ENCODE data around the gene YIPF1. TPM values are rescaled to one million over a fixed set of nuclear protein-coding genes. Genes with fewer than 3 reads are reported as not detected.

Gene YIPF1
- total and polyA plus RNA-seq, 4 donors, result 15.8 to 23.4 (median 18.3) TPM

DNA sequence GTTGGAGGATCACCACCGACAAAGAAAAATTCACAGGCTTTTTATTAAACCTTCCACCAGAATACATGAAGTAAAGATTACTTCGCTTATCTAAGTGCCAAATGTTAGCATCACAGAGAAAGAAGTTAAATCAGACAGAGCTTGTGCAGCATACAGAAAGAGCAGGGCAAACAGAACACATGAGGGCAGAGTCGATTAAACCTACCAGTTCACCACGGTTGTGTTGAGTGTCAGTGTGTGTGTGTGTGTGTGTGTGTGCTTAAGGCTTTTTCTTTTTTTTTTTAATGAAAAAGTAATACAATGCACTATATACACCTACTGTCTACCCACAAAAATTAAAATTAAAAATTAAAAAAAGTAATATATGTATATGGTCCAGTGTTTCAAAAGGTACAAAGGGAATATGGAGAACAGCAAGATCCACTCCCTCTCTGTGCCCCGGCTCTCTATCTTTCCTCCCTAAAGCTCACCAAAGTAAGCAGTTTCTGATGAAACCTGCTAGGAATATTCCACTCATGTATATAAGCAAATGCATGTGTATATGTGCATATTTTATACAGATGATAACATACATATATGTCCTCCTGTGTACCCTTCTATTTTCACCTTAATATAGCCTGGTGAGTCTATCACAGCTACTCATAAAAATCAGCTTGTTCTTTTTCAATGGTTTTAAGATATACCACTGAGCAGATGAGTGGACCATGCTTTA is 17.7 kb downstream of the YIPF1 start:
- intact Hi-C loops (cut with DNase I), result loop anchor here in 1 of 2 donors (10.0 kb wide), 1 partner anchor 193 kb away; no protein-coding TSS in a partner anchor
- H3K4me1 ChIP-seq (ENCODE audit: control insufficient read depth in 1 of 2, insufficient read depth in 2 of 2, low read length in 2 of 2), result no peaks in the 10 kb centered on the region
- no peaks in the 10 kb centered on the region for H3K27me3 ChIP-seq (ENCODE audit: control insufficient read depth in 1 of 2, insufficient read depth in 2 of 2, low read length in 1 of 2)
- H3K27ac ChIP-seq (ENCODE audit: low read depth in 1 of 2, low read length in 2 of 2), result no peak overlapping the region
- ATAC-seq (ENCODE audit: low FRiP score) (no peak), DNase-seq (no peak)
- no peaks in the 10 kb centered on the region for H3K9me3 ChIP-seq (ENCODE audit: control insufficient read depth, low read length)
- WGBS, 2 donors, result 74 to 86% methylated on average over 5 of the region's 5 CpGs
- H3K4me3 ChIP-seq (ENCODE audit: low read length in 2 of 2), result no peak overlapping the region
- peaks cover 2 to 9% of the 10 kb centered on the region in 2 donors for H3K36me3 ChIP-seq (ENCODE audit: control insufficient read depth in 1 of 2, insufficient read depth in 2 of 2, low read length in 1 of 2)

DNA sequence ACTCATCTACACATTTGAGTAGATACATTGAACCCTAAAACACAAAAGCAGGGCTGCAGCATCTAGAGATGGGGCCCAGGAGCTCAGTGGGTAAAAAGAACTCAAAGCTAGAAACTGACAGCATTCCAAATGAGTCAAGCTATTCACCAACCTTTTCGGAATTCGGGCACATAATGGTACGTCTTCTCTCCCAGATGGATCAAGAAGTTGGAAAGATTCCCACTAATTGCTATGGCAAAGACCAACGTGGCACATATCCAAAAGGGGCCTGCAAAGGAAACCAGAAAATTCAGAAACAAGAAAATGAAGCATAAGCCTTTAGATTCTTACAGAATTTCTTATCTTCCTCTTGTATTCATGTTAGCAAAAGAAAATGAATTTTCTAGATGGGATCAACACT is 18.4 kb downstream of the YIPF1 start:
- H3K36me3 ChIP-seq (ENCODE audit: control insufficient read depth in 1 of 2, insufficient read depth in 2 of 2, low read length in 1 of 2), result peaks cover 4 to 9% of the 10 kb centered on the region in 2 donors
- intact Hi-C loops (cut with DNase I), result loop anchor here in 1 of 2 donors (10.0 kb wide), 1 partner anchor 194 kb away; no protein-coding TSS in a partner anchor
- 64% methylated on average over 4 of the region's 4 CpGs for WGBS, 2 donors

GRCh38 chr1:53869454-53870117 is 20.0 kb downstream of the YIPF1 start:
- peaks cover 5 to 6% of the 10 kb centered on the region in 2 donors for H3K36me3 ChIP-seq (ENCODE audit: control insufficient read depth in 1 of 2, insufficient read depth in 2 of 2, low read length in 1 of 2)
- H3K9me3 ChIP-seq (ENCODE audit: control insufficient read depth, low read length), result no peaks in the 10 kb centered on the region
- H3K27me3 ChIP-seq (ENCODE audit: control insufficient read depth in 1 of 2, insufficient read depth in 2 of 2, low read length in 1 of 2), result no peaks in the 10 kb centered on the region
- no peaks in the 10 kb centered on the region for H3K4me1 ChIP-seq (ENCODE audit: control insufficient read depth in 1 of 2, insufficient read depth in 2 of 2, low read length in 2 of 2)
- 90 to 92% methylated on average over 11 of the region's 11 CpGs for WGBS, 2 donors
- DNase-seq, result no peak
- intact Hi-C loops (cut with DNase I), result loop anchor here in 1 of 2 donors (10.0 kb wide), 1 partner anchor 195 kb away; no protein-coding TSS in a partner anchor
- H3K4me3 ChIP-seq (ENCODE audit: low read length in 2 of 2), result no peak overlapping the region
- ATAC-seq (ENCODE audit: low FRiP score), result no peak
- no peak overlapping the region for H3K27ac ChIP-seq (ENCODE audit: low read depth in 1 of 2, low read length in 2 of 2)

More for the DNA sequence above, 18.4 kb downstream of the YIPF1 start:
- no peaks in the 10 kb centered on the region for H3K9me3 ChIP-seq (ENCODE audit: control insufficient read depth, low read length)
- ATAC-seq (ENCODE audit: low FRiP score), result no peak
- no peaks in the 10 kb centered on the region for H3K27me3 ChIP-seq (ENCODE audit: control insufficient read depth in 1 of 2, insufficient read depth in 2 of 2, low read length in 1 of 2)
- H3K4me3 ChIP-seq (ENCODE audit: low read length in 2 of 2), result no peak overlapping the region
- DNase-seq, result no peak
- no peak overlapping the region for H3K27ac ChIP-seq (ENCODE audit: low read depth in 1 of 2, low read length in 2 of 2)
- no peaks in the 10 kb centered on the region for H3K4me1 ChIP-seq (ENCODE audit: control insufficient read depth in 1 of 2, insufficient read depth in 2 of 2, low read length in 2 of 2)

GRCh38 chr1:53868565-53868964 is 21.0 kb downstream of the YIPF1 start:
- intact Hi-C loops (cut with DNase I), result no loop called here
- no peak overlapping the region for H3K4me3 ChIP-seq (ENCODE audit: low read length in 2 of 2)
- H3K27ac ChIP-seq (ENCODE audit: low read depth in 1 of 2, low read length in 2 of 2), result no peak overlapping the region
- peaks cover 5 to 7% of the 10 kb centered on the region in 2 donors for H3K36me3 ChIP-seq (ENCODE audit: control insufficient read depth in 1 of 2, insufficient read depth in 2 of 2, low read length in 1 of 2)
- H3K4me1 ChIP-seq (ENCODE audit: control insufficient read depth in 1 of 2, insufficient read depth in 2 of 2, low read length in 2 of 2), result no peaks in the 10 kb centered on the region
- no peaks in the 10 kb centered on the region for H3K9me3 ChIP-seq (ENCODE audit: control insufficient read depth, low read length)
- WGBS, 2 donors, result 73 to 83% methylated on average over 1 of the region's 1 CpG
- H3K27me3 ChIP-seq (ENCODE audit: control insufficient read depth in 1 of 2, insufficient read depth in 2 of 2, low read length in 1 of 2), result no peaks in the 10 kb centered on the region
- DNase-seq (no peak), ATAC-seq (ENCODE audit: low FRiP score) (no peak)

- Histone ChIP-seq H3K9me3 (ENCODE audit: control insufficient read depth, low read length) (no peaks in the 10 kb centered on the region), H3K27ac (ENCODE audit: low read depth in 1 of 2, low read length in 2 of 2) (no peak overlapping the region), H3K27me3 (ENCODE audit: control insufficient read depth in 1 of 2, insufficient read depth in 2 of 2, low read length in 1 of 2) (no peaks in the 10 kb centered on the region), H3K36me3 (ENCODE audit: control insufficient read depth in 1 of 2, insufficient read depth in 2 of 2, low read length in 1 of 2) (peaks cover 0 to 12% of the 10 kb centered on the region in 2 donors), H3K4me1 (ENCODE audit: control insufficient read depth in 1 of 2, insufficient read depth in 2 of 2, low read length in 2 of 2) (no peaks in the 10 kb centered on the region), H3K4me3 (ENCODE audit: low read length in 2 of 2) (no peak overlapping the region)
- WGBS, 2 donors, result 49 to 57% methylated on average over 7 of the region's 7 CpGs
- intact Hi-C loops (cut with DNase I), result no loop called here
- DNase-seq, result no peak
- no peak for ATAC-seq (ENCODE audit: low FRiP score)
These were observed 27.1 kb downstream of the YIPF1 start for GRCh38 chr1:53862507-53862906.

DNA sequence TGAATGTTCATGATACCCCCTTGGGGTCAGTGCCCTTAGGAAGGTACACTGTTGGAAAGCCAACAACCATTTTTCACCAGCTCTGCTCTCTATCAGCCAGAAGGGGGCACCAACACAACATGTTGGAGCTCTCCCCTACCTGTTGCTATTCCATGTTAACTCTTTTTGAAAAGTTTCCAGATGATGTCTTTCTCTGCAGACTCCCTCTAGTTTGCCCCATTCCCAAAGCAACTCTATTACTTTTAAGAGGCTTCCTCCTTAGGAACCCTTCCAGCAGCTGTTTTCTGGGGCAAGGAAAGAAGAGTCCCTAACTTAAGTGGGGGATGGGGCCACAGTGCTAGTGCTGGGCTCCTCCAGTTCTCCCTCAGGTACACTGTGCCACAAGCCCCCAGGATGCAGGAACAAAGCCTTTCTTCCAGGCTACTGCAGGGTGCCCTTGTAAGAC is 28.6 kb downstream of the YIPF1 start:
- ATAC-seq (ENCODE audit: low FRiP score) (no peak), DNase-seq (no peak)
- Histone ChIP-seq H3K36me3 (ENCODE audit: control insufficient read depth in 1 of 2, insufficient read depth in 2 of 2, low read length in 1 of 2) (peaks cover 0 to 19% of the 10 kb centered on the region in 2 donors), H3K27me3 (ENCODE audit: control insufficient read depth in 1 of 2, insufficient read depth in 2 of 2, low read length in 1 of 2) (no peaks in the 10 kb centered on the region), H3K4me1 (ENCODE audit: control insufficient read depth in 1 of 2, insufficient read depth in 2 of 2, low read length in 2 of 2) (no peaks in the 10 kb centered on the region), H3K9me3 (ENCODE audit: control insufficient read depth, low read length) (no peaks in the 10 kb centered on the region), H3K27ac (ENCODE audit: low read depth in 1 of 2, low read length in 2 of 2) (no peak overlapping the region), H3K4me3 (ENCODE audit: low read length in 2 of 2) (no peak overlapping the region)
- intact Hi-C loops (cut with DNase I), result no loop called here

DNA sequence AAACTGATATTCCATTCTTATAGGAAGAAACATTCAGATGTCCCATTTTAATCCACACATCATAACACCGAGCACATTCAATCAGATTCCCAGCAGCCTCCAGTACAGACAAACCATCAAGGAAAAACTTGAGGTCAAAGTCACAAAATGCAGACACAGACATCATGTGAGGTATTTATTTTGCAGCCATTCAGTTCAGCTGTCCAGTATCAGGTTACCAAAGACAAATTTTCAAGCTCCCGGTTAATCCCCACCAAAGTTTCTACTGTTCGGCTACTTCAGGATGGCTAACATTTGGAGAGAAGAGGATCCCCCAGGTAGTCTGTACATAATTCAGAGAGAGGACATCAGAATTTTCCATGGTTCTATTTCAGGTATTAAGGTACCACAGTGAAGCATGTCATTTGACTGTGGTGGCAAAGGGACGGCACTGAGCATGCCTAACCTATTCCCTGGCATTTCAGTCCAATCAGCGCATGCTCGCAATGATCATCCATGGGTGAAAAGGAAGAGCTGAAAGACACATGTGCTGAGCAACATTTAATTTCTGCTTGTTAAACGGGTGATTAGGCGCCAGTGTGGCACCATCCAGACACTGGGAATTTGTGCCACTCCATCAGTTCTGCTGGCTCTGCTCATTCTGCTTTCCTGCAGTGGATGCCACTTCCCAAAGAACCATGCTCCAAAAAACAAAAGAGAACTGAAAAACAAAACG is 37.9 kb downstream of the YIPF1 start:
- no peaks in the 10 kb centered on the region for H3K4me1 ChIP-seq (ENCODE audit: control insufficient read depth in 1 of 2, insufficient read depth in 2 of 2, low read length in 2 of 2)
- no peak overlapping the region for H3K4me3 ChIP-seq (ENCODE audit: low read length in 2 of 2)
- 87 to 88% methylated on average over 9 of the region's 9 CpGs for WGBS, 2 donors
- ATAC-seq (ENCODE audit: low FRiP score), result no peak
- no peaks in the 10 kb centered on the region for H3K27me3 ChIP-seq (ENCODE audit: control insufficient read depth in 1 of 2, insufficient read depth in 2 of 2, low read length in 1 of 2)
- intact Hi-C loops (cut with DNase I), result no loop called here
- no peak for DNase-seq
- no peak overlapping the region for H3K27ac ChIP-seq (ENCODE audit: low read depth in 1 of 2, low read length in 2 of 2)
- no peaks in the 10 kb centered on the region for H3K9me3 ChIP-seq (ENCODE audit: control insufficient read depth, low read length)
- H3K36me3 ChIP-seq (ENCODE audit: control insufficient read depth in 1 of 2, insufficient read depth in 2 of 2, low read length in 1 of 2), result peaks cover 10% of the 10 kb centered on the region in 2 donors

DNA sequence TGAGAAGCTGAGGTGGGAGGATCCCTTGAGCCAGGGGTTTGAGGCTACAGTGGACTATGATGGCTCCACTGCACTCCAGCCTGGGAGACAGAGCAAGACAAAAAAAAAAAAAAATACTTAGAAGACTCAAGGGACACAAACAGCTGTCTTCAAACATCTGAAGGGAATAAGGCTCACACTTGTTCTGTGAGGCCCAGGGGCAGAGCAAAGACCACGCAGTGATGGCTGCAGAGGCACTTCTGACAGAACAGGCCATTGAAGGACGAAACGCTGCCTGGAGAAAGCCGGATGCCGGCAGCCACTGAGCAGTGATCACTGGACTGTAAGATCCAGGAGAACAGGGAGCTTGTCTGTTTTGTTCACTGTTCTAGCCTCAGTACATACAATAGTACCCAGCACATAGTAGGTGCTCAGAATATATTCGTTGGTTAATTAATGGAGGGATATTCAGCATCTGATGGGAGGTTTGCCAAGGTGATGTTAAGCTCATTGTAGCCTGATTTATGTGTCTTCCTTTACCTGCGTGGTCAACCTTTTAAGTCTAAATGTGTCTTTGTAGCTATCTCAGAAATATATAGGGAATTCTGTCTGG is 39.4 kb downstream of the YIPF1 start:
- DNase-seq (no peak), ATAC-seq (ENCODE audit: low FRiP score) (no peak)
- H3K36me3 ChIP-seq (ENCODE audit: control insufficient read depth in 1 of 2, insufficient read depth in 2 of 2, low read length in 1 of 2), result peaks cover 0 to 10% of the 10 kb centered on the region in 2 donors
- no peaks in the 10 kb centered on the region for H3K9me3 ChIP-seq (ENCODE audit: control insufficient read depth, low read length)
- WGBS, 2 donors, result 84 to 88% methylated on average over 7 of the region's 7 CpGs
- H3K27me3 ChIP-seq (ENCODE audit: control insufficient read depth in 1 of 2, insufficient read depth in 2 of 2, low read length in 1 of 2), result no peaks in the 10 kb centered on the region
- H3K27ac ChIP-seq (ENCODE audit: low read depth in 1 of 2, low read length in 2 of 2), result no peak overlapping the region
- no peaks in the 10 kb centered on the region for H3K4me1 ChIP-seq (ENCODE audit: control insufficient read depth in 1 of 2, insufficient read depth in 2 of 2, low read length in 2 of 2)
- intact Hi-C loops (cut with DNase I), result no loop called here
- no peak overlapping the region for H3K4me3 ChIP-seq (ENCODE audit: low read length in 2 of 2)
